OCI-LY1 (cell line): ENCODE measurements around the gene GTPBP10.

Experiments
- EZH2 ChIP-seq: fragments of 200-600 bp; sonication (generic), shearing (Covaris generic); IDR thresholded peaks from 2 replicates; pipeline ENCODE4 v1.8.0; 2017; ENCODE audit warnings: borderline replicate concordance, mixed run types, mild to moderate bottlenecking, antibody characterized with exemption, low read length, moderate library complexity, mixed read lengths
- TF ChIP-seq, protein P1 (sequence below): fragments of 200-600 bp; sonication (generic), shearing (Covaris generic); IDR thresholded peaks from 2 replicates; pipeline ENCODE4 v1.5.1; 2017; ENCODE audit warnings: mild to moderate bottlenecking, antibody characterized with exemption, low read length, moderate library complexity, mixed read lengths

GRCh38 chr7:90351987-90352386 is 5.5 kb downstream of the GTPBP10 start:
- TF ChIP-seq, protein P1, sequence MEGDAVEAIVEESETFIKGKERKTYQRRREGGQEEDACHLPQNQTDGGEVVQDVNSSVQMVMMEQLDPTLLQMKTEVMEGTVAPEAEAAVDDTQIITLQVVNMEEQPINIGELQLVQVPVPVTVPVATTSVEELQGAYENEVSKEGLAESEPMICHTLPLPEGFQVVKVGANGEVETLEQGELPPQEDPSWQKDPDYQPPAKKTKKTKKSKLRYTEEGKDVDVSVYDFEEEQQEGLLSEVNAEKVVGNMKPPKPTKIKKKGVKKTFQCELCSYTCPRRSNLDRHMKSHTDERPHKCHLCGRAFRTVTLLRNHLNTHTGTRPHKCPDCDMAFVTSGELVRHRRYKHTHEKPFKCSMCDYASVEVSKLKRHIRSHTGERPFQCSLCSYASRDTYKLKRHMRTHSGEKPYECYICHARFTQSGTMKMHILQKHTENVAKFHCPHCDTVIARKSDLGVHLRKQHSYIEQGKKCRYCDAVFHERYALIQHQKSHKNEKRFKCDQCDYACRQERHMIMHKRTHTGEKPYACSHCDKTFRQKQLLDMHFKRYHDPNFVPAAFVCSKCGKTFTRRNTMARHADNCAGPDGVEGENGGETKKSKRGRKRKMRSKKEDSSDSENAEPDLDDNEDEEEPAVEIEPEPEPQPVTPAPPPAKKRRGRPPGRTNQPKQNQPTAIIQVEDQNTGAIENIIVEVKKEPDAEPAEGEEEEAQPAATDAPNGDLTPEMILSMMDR, result no peak
- no peak for TF ChIP-seq EZH2
